GF-D8 (cell line): ENCODE results near the gene ZBED4.
"Not testable (repeated sequence)": the region's sequence is repeated elsewhere in the genome, so short reads cannot be mapped to it uniquely, and the experiment has no call there.

Experiments used
- DNase-seq: peaks from one replicate; lab custom pipeline; 2025; lab: John Stamatoyannopoulos, UW

The ZBED4 gene

GRCh38 chr22:49852898-49853894 is at the start of gene ZBED4:
ZBED4 (plus strand) TSS chr22:49853844; CDS start chr22:49883663, 29,819 bp downstream.
- DNase-seq: peak; percentile 92

- DNase-seq: no peak
Measured at GRCh38 chr22:49807129-49807528, 46.5 kb upstream of the ZBED4 start.

GRCh38 chr22:49807780-49808708 is 45.6 kb upstream of the ZBED4 start:
- no peak for DNase-seq

GRCh38 chr22:49810363-49811019 is 43.2 kb upstream of the ZBED4 start:
- no peak for DNase-seq

- DNase-seq: no peak
Measured at GRCh38 chr22:49811020-49811791, 42.4 kb upstream of the ZBED4 start.

GRCh38 chr22:49812838-49813237 is 40.8 kb upstream of the ZBED4 start:
- no peak for DNase-seq

GRCh38 chr22:49814164-49814686 is 39.4 kb upstream of the ZBED4 start:
- no peak for DNase-seq

- no peak for DNase-seq
Measured at GRCh38 chr22:49814856-49815255, 38.8 kb upstream of the ZBED4 start.

- no peak for DNase-seq
Measured at GRCh38 chr22:49815641-49816091, 38.0 kb upstream of the ZBED4 start.

GRCh38 chr22:49817359-49817758 is 36.3 kb upstream of the ZBED4 start:
- no peak for DNase-seq

- DNase-seq: no peak
Measured at GRCh38 chr22:49820984-49821383, 32.7 kb upstream of the ZBED4 start.

- not testable (repeated sequence) for DNase-seq
Measured at GRCh38 chr22:49821741-49822140, 31.9 kb upstream of the ZBED4 start.

- DNase-seq: no peak
Measured at GRCh38 chr22:49823289-49824045, 30.2 kb upstream of the ZBED4 start.

GRCh38 chr22:49824185-49824925 is 29.3 kb upstream of the ZBED4 start:
- DNase-seq: no peak

- no peak for DNase-seq
Measured at GRCh38 chr22:49824936-49825335, 28.7 kb upstream of the ZBED4 start.

GRCh38 chr22:49825436-49825835 is 28.2 kb upstream of the ZBED4 start:
- no peak for DNase-seq

- no peak for DNase-seq
Measured at GRCh38 chr22:49825944-49826602, 27.6 kb upstream of the ZBED4 start.

- DNase-seq: no peak
Measured at GRCh38 chr22:49826603-49827270, 26.9 kb upstream of the ZBED4 start.
